HL-60/S4 treated with phorbol 12-myristate 13-acetate at 8.2 ng/mL for 4 days and 3 days (cell line): Measurements from ENCODE around the gene SLC9B2.

Source experiments
- in situ Hi-C: fragments of 300-500 bp; cut with MboI; formaldehyde crosslinking; loops from 2 replicates; pipeline ENCODE4 v1.15.0; 2022; ENCODE audit warnings: low sequenced_read_pairs

The SLC9B2 gene

GRCh38 chr4:103076747-103077347, at the start of gene SLC9B2:
Gene SLC9B2 (minus strand): TSS chr4:103076761. CDS start chr4:103067550, 9,211 bp downstream.
- in situ Hi-C loops, result no loop called here

- in situ Hi-C loops, result no loop called here
These were observed 49.6 kb upstream of the SLC9B2 start for GRCh38 chr4:103126126-103126525.

DNA sequence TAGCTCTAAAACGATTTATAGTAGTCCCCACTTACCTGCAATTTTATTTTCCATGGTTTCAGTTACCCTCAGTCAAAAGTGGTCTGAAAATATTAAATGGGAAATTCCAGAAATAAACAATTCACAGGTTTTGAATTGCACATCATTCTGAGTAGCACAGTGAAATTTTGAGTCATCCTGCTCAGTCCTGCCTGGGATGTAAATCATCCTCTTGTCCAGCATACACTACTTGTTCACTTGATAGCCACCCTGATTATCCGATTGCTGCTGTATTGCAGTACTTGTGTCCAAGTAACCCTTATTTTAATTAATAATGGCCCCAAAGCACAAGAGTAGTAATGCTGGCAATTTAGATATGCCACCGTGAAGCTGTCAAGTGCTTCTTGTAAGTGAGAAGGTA, 46.6 kb upstream of the SLC9B2 start:
- in situ Hi-C loops, result no loop called here

DNA sequence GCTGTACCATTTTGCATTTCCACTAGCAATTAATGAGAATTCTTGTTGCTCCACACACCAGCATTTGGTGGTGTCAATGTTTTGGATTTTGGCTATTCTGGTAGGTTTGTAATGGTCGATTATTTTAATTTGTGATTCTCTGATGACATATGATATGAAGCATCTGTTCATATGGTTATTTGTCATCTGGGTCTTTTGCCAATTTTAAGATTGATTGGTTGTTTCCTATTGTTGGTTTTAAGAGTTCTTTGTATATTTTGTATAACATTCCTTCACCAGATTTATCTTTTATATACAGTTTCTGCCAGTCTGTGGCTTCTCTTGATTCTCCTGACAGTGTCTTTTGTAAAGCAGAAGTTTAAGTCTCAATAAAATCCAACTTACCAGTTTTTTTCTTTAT, 41.6 kb upstream of the SLC9B2 start:
- in situ Hi-C loops, result no loop called here

- in situ Hi-C loops, result no loop called here
These were observed 35.0 kb upstream of the SLC9B2 start for GRCh38 chr4:103111598-103111997.

DNA sequence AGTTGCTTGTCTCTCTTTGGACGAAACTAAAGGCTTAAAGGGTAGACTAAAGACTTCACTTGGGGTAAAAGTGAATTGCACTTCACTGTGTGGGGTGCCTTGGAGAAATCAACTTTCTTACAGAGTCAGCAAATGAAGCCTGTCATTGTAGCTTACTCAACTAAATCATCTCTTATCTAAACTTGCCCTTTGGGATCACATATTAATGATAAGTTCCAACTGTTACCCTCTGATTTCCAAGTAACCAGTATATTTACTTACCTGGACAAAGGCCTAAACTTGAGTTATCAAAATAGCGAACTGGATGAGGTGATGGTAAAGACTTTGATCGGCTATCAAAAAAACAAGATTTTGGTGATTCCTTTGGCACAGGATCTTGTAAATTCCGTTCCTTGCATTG, 32.0 kb upstream of the SLC9B2 start:
- in situ Hi-C loops, result no loop called here

DNA sequence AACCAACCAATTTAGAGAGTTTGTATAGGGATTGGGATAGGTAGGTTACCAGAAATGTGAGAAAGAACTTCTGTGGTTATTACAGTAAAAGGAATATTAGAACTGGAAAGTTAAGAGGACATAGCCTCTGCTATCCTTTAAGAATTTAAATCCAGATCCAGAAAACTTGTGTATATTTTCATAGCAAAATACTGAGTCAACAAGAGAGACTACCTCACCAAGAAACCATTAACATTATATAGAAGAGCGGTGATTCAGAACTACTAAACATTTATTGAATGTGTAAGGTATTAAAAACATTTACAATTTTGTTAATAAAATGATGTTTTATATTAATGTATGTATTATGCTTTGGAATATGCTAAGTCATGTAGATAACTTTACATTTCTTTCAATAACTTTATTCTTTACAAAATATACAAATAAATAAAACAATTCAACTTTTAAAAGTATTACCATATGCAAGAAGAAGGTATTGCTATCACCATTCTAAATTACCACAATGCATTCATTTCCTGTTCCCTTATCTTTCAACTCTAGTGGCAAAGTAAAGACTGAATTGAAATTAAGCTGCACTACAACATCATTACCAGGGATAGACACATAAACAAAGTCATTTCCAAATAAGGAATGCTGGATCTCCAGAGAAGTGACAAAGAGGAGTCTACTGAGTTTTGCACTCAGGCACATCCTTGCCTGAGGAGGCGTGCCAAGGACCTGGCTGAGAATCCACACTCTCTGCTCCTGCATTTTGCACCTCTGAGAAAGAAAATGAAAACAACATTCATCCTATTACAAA, 29.2 kb upstream of the SLC9B2 start:
- in situ Hi-C loops, result no loop called here

DNA sequence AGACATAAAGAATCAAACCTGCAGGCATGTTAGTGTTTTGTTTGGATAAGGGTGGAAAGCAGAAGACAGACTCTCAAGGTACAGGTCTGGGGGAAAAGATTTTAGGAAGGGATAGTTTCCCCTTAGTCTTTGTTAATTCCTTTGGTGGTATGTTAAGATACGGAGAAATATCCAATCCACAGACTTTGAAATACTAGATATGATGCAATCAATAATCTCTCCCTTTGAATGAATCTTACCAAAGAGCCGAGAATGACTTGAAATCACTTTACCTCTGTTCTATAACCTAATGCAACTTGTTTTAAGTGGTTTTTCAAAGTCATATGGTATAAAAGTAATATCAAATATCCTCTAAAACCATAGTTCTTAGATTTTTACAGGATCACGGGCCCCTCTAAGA, 28.3 kb upstream of the SLC9B2 start:
- in situ Hi-C loops, result no loop called here

GRCh38 chr4:103100691-103101090, 24.1 kb upstream of the SLC9B2 start:
- in situ Hi-C loops, result no loop called here

DNA sequence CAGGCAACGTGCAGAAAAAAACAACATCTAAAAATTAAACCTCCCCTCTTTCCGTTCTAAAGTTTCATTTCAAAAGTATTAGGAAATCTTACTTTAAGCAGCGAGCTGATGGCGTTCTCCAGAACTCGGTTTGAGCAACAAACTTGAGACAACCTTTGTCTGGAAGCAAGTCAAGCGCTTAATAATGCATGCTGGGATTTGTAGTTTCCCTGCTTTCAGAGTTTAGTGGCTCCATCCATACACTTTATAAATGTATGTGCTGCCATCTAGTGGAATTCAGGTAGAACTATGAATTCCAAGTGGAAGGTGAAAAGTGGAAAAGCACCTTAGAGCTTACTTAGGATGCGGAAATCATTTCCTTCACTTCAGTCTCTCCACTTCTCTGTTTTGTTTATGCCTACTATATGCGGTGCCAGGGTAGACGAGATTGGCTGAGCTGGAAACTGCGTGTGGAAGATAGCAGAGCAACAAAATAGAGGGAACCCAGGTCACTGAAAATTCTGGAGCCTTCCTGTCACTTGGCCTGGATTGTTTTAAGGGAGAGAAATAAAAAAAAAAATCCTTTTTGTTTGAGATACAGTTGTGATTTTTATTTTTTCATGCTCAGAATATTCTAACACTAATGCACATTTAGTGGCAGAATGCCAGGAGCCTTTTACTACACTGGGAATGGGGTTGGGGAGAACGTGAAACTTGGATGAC, 23.3 kb upstream of the SLC9B2 start, which contains the start of gene BDH2:
TSS of gene BDH2 (minus strand) at position 144 of the 702 bp plus-strand sequence. CDS start 3,580 bp downstream, outside the sequence.
- in situ Hi-C loops, result no loop called here

DNA sequence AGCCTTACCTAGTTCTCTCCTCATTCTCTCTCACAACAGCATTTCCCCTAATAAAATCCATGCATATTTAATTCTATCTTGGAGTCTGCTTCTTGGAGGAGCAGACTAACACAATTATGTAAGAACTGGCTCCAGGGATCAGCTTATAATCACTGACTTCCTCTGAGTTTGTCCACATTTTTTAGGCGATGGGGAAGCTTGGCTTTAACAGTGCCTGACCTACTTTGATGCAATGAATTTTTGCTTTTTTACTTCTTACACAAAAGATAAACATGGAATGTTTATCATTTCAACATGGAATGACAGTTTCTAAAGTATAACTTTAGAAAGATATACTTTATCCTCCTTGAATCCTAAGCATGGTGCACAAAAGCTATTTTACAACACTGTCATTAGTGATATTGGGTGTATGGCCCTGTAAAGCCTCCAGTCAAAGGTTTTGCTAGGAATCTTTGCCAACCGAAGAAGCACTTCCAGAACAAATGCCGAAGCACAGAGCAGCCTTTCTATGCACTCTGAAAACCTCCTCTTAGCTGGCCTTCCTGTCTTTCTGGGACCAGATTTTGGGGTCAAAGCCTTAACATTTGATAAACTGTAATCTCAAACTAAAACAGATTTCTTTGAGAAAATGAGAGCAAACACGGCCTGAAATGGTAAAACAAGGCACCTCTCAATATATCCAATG, 22.3 kb upstream of the SLC9B2 start:
- in situ Hi-C loops, result no loop called here

GRCh38 chr4:103098341-103098740, 21.8 kb upstream of the SLC9B2 start:
- in situ Hi-C loops, result no loop called here

DNA sequence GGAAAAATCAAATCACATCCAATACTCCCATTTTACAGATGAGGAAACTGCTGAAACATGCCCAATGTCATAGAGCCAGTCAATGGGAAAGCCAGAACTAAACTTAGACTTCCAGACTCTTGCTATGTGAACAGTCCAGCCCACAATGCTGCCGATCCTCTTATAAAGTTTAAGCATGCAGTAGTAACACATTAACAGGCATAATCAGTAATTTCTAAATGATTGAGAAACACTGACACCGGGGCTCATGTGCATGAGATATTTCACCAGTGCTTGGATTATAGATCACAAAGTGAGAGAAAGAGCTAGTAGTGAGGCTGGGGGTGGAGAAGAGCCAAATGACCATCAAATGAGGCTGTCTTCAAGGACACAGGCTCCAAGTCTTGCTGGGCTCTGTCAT, 20.6 kb upstream of the SLC9B2 start:
- in situ Hi-C loops, result no loop called here

- in situ Hi-C loops, result no loop called here
These were observed 18.5 kb upstream of the SLC9B2 start for GRCh38 chr4:103095080-103095479.

DNA sequence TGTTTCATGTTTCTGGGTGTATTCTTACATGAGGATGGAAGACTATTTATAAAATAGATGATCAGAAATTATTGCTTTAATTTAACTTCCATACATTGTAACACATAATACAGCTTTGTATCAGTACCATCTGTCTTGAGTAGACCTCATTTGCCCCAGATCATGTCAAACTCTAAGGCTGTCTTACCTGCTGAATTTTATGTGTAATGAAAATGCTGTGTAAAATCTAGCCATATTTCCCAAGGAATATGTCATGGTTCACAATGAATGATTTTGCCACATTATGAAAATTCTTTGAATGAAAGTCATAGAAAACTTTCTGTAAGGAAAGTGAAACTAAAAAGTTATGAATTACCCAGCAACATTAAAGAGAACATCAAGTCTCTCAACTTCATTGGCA, 15.7 kb upstream of the SLC9B2 start:
- in situ Hi-C loops, result no loop called here

GRCh38 chr4:103091601-103092223, 15.2 kb upstream of the SLC9B2 start:
- in situ Hi-C loops, result no loop called here

GRCh38 chr4:103089481-103089880, 12.9 kb upstream of the SLC9B2 start:
- in situ Hi-C loops, result no loop called here

DNA sequence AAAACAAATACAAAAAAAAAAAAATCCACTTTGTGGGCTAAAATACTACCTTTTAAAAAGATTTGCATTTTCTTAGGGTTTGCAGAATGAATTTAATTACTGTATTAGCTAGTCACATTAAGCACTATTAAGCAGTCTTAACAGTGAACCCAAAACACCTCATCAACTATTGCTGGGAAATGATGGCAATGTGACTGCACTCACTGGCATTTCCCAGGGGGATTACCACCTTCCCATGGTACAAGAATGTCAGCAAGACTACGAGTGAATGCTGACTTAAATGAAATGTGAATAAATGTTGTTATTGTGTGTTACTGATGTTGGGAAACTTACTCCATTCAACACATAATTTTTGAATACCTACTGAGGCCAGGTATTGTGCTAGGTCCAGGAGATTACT, 10.0 kb upstream of the SLC9B2 start:
- in situ Hi-C loops, result no loop called here

- in situ Hi-C loops, result no loop called here
These were observed 9.1 kb upstream of the SLC9B2 start for GRCh38 chr4:103085555-103086196.

- in situ Hi-C loops, result no loop called here
These were observed 3.1 kb upstream of the SLC9B2 start for GRCh38 chr4:103079621-103080020.
